ENCODE results near the gene RHOB. TPM values are rescaled to one million over a fixed set of nuclear protein-coding genes. Genes with fewer than 3 reads are reported as not detected.

RHOB gene
- polyA plus RNA-seq, 3 donors: 43.3 to 602 (median 66.3) TPM

DNA sequence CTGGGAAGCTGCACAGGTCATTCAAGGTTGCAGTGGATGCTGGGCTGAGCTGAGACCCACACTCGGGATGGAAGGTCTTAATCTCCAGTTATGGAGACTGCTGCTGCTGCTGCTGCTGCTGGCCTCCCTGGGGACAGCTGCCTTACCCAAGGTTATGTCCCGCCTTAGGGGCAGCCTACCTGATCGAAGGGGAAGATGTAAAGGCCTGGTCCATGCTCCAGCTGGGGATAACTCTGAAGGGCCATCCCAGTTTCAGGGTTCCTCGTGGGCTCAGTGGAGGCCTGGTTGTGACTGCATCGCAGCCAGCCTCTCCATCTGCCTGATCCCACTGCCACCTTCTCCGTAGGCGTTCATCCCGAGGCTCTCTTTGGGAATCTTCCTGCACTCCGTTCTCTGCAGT is 33.0 kb downstream of the RHOB start:
- Histone ChIP-seq H2AFZ (ENCODE audit: insufficient read depth, low read depth, low read length, poor library complexity, severe bottlenecking) (no peak overlapping the region), H3K4me1 (ENCODE audit: control insufficient read depth in 1 of 2, insufficient read depth in 2 of 2, low read length in 2 of 2) (peaks cover 0 to 8% of the 10 kb centered on the region in 2 donors), H3K27me3 (ENCODE audit: control insufficient read depth in 2 of 2, insufficient read depth in 2 of 2, low read length in 2 of 2) (no peaks in the 10 kb centered on the region), H3K36me3 (replicated peaks in 1 of 2; ENCODE audit: control insufficient read depth in 1 of 2, insufficient read depth in 2 of 2, low read length in 2 of 2) (no peaks in the 10 kb centered on the region), H3K9me3 (replicated peaks in 1 of 2; ENCODE audit: control insufficient read depth in 1 of 2, insufficient read depth in 1 of 2, low read length in 2 of 2) (peaks cover 0 to 9% of the 10 kb centered on the region in 2 donors), H4K20me1 (ENCODE audit: insufficient read depth, low read length) (no peaks in the 10 kb centered on the region), H3K79me2 (ENCODE audit: insufficient read depth, low read length) (no peaks in the 10 kb centered on the region), H3K4me2 (replicated peaks; ENCODE audit: extremely low read depth, low read length, poor library complexity, severe bottlenecking) (no peak overlapping the region), H3K4me3 (replicated peaks in 1 of 3; ENCODE audit: low read depth in 2 of 3, low read length in 3 of 3) (no peak overlapping the region), H3K9ac (ENCODE audit: insufficient read depth, low read length, poor library complexity, severe bottlenecking) (no peak overlapping the region), H3K27ac (ENCODE audit: low read depth in 1 of 2, low read length in 2 of 2) (no peak overlapping the region)
- Mint-ChIP-seq H3K4me3 (no peak overlapping the region), H3K36me3 (no peaks in the 10 kb centered on the region), H3K27ac (no peak overlapping the region), H3K27me3 (ENCODE audit: low read depth in 3 of 3) (peaks cover 2 to 6% (median 6%) of the 10 kb centered on the region in 3 donors), H3K4me1 (peaks cover 2% of the 10 kb centered on the region), H3K9me3 (peaks cover 4 to 26% (median 10%) of the 10 kb centered on the region in 7 donors)
- intact Hi-C loops (cut with micrococcal nuclease): no loop called here
- WGBS (ENCODE audit: insufficient coverage): 91% methylated on average over 9 of the region's 9 CpGs
- TF ChIP-seq, protein P1, sequence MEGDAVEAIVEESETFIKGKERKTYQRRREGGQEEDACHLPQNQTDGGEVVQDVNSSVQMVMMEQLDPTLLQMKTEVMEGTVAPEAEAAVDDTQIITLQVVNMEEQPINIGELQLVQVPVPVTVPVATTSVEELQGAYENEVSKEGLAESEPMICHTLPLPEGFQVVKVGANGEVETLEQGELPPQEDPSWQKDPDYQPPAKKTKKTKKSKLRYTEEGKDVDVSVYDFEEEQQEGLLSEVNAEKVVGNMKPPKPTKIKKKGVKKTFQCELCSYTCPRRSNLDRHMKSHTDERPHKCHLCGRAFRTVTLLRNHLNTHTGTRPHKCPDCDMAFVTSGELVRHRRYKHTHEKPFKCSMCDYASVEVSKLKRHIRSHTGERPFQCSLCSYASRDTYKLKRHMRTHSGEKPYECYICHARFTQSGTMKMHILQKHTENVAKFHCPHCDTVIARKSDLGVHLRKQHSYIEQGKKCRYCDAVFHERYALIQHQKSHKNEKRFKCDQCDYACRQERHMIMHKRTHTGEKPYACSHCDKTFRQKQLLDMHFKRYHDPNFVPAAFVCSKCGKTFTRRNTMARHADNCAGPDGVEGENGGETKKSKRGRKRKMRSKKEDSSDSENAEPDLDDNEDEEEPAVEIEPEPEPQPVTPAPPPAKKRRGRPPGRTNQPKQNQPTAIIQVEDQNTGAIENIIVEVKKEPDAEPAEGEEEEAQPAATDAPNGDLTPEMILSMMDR (IDR thresholded peaks at IDR 0.05): no peak
- DNase-seq: no peak

- Histone ChIP-seq H3K79me2 (ENCODE audit: insufficient read depth, low read length) (no peaks in the 10 kb centered on the region), H3K9me3 (replicated peaks in 1 of 2; ENCODE audit: control insufficient read depth in 1 of 2, insufficient read depth in 1 of 2, low read length in 2 of 2) (peaks cover 0 to 9% of the 10 kb centered on the region in 2 donors), H4K20me1 (ENCODE audit: insufficient read depth, low read length) (no peaks in the 10 kb centered on the region), H3K27me3 (ENCODE audit: control insufficient read depth in 2 of 2, insufficient read depth in 2 of 2, low read length in 2 of 2) (no peaks in the 10 kb centered on the region), H3K4me2 (replicated peaks; ENCODE audit: extremely low read depth, low read length, poor library complexity, severe bottlenecking) (no peak overlapping the region), H3K4me3 (replicated peaks in 1 of 3; ENCODE audit: low read depth in 2 of 3, low read length in 3 of 3) (no peak overlapping the region), H3K4me1 (ENCODE audit: control insufficient read depth in 1 of 2, insufficient read depth in 2 of 2, low read length in 2 of 2) (peaks cover 0 to 8% of the 10 kb centered on the region in 2 donors), H2AFZ (ENCODE audit: insufficient read depth, low read depth, low read length, poor library complexity, severe bottlenecking) (no peak overlapping the region), H3K9ac (ENCODE audit: insufficient read depth, low read length, poor library complexity, severe bottlenecking) (no peak overlapping the region), H3K27ac (ENCODE audit: low read depth in 1 of 2, low read length in 2 of 2) (no peak overlapping the region), H3K36me3 (replicated peaks in 1 of 2; ENCODE audit: control insufficient read depth in 1 of 2, insufficient read depth in 2 of 2, low read length in 2 of 2) (no peaks in the 10 kb centered on the region)
- no peak overlapping the region for H3K4me3 Mint-ChIP-seq
- peaks cover 9% of the 10 kb centered on the region for H3K4me1 Mint-ChIP-seq
- no peak for DNase-seq
- H3K27ac Mint-ChIP-seq: no peak overlapping the region
- peaks cover 4 to 26% (median 10%) of the 10 kb centered on the region in 7 donors for H3K9me3 Mint-ChIP-seq
- TF ChIP-seq, protein P1 (IDR thresholded peaks at IDR 0.05): no peak
- H3K36me3 Mint-ChIP-seq: no peaks in the 10 kb centered on the region
- WGBS (ENCODE audit: insufficient coverage): 100% methylated on average over 2 of the region's 4 CpGs
- intact Hi-C loops (cut with micrococcal nuclease): no loop called here
- peaks cover 2 to 13% (median 9%) of the 10 kb centered on the region in 3 donors for H3K27me3 Mint-ChIP-seq (ENCODE audit: low read depth in 3 of 3)
Measured at GRCh38 chr2:20480913-20481312, 34.0 kb downstream of the RHOB start.
